GM12878 (cell line): ENCODE data around the gene FCRLB. TPM values are rescaled to one million over a fixed set of nuclear protein-coding genes. Genes with fewer than 3 reads are reported as not detected.

Experiments used
- BACH1 ChIP-seq: fragments of 450-650 bp; IDR thresholded peaks from 2 replicates; pipeline ENCODE4 v1.6.1; 2017; ENCODE audit warnings: mild to moderate bottlenecking, borderline replicate concordance
- BHLHE40 ChIP-seq, 2 experiments: fragments of 450-650 bp in 1 of 2; IDR thresholded peaks; 2 replicates each; pipeline ENCODE4 v1.6.1; 2011 to 2017; ENCODE audit warnings: low read depth in 2 of 2, borderline replicate concordance in 1 of 2, improper control_type of control experiment in 1 of 2, low read length in 1 of 2, mild to moderate bottlenecking in 1 of 2
- CBX3 ChIP-seq: fragments of 200-600 bp; sonication (generic); IDR thresholded peaks from 2 replicates; pipeline ENCODE4 v1.6.1; 2016; ENCODE audit warnings: low read depth, borderline replicate concordance
- E2F8 ChIP-seq: fragments of 450-650 bp; IDR thresholded peaks from 2 replicates; pipeline ENCODE4 v1.6.1; 2018; ENCODE audit warnings: mild to moderate bottlenecking, low read depth, moderate library complexity; ENCODE audit not compliant: partially characterized antibody
- ETV6 ChIP-seq, 2 experiments: fragments of 450-650 bp in 1 of 2; IDR thresholded peaks in 1 of 2; conservative IDR thresholded peaks in 1 of 2; 2 replicates each; pipeline ENCODE4 v1.6.1; 2014; ENCODE audit warnings: antibody characterized with exemption in 1 of 2, borderline replicate concordance in 1 of 2, low read depth in 1 of 2, mild to moderate bottlenecking in 1 of 2, moderate library complexity in 1 of 2
- EZH2 ChIP-seq: IDR thresholded peaks from 2 replicates; pipeline ENCODE4 v1.6.1; 2012; ENCODE audit warnings: low read depth, mild to moderate bottlenecking, control low read depth, inconsistent platforms, low read length, borderline replicate concordance; ENCODE audit not compliant: control insufficient read depth
- IKZF2 ChIP-seq, 2 experiments: fragments of 450-650 bp; IDR thresholded peaks; 2 replicates each; pipeline ENCODE4 v1.6.1; 2017; ENCODE audit warnings: mild to moderate bottlenecking in 2 of 2, moderate library complexity in 2 of 2
- KAT2A ChIP-seq: conservative IDR thresholded peaks from 2 replicates; pipeline ENCODE4 v1.6.1; 2011; ENCODE audit warnings: low read depth, low read length; ENCODE audit not compliant: control insufficient read depth
- ZNF207 ChIP-seq: fragments of 450-650 bp; IDR thresholded peaks from 2 replicates; pipeline ENCODE4 v1.6.1; 2014; ENCODE audit warnings: antibody characterized with exemption, mild to moderate bottlenecking, borderline replicate concordance
- ZNF24 ChIP-seq: fragments of 450-650 bp; IDR thresholded peaks from 2 replicates; pipeline ENCODE4 v1.6.1; 2017; ENCODE audit warnings: antibody characterized with exemption, mild to moderate bottlenecking
- ZZZ3 ChIP-seq: IDR thresholded peaks from 2 replicates; pipeline ENCODE4 v1.6.1; 2011; ENCODE audit warnings: low read depth; ENCODE audit not compliant: control insufficient read depth, insufficient read length
- polyA plus RNA-seq, 11 experiments: library from polyadenylated mRNA; depleted of rRNA in 4 of 11; unstranded in 6 of 11; stranded (reverse) in 5 of 11; fragments of >200 nt; fragmentation: Nextera tagmentation in 4 of 11; fragmentation: Illumina TruSeq in 1 of 11; extraction: Ambion mirVana in 4 of 11; extraction: Trizol in 1 of 11; gene quantifications; 1 replicate in 1 of 11; 2 replicates in 10 of 11; pipeline versions ENCODE4 v1.2.1 to v1.2.3, GENCODE V29; 2011 to 2016; ENCODE audit warnings: inconsistent platforms in 2 of 11, missing spikeins in 2 of 11, low read depth in 1 of 11
- total RNA-seq, 4 experiments: library from RNA; depleted of rRNA in 3 of 4; stranded (reverse); fragments of >200 nt in 3 of 4; fragmentation: Illumina TruSeq in 1 of 4; extraction: Trizol in 1 of 4; gene quantifications; 2 replicates each; pipeline versions ENCODE4 v1.2.1 to v1.2.3, GENCODE V29; 2013 to 2021
- TF ChIP-seq, protein P1 (sequence below): IDR thresholded peaks from 2 replicates; pipeline ENCODE4 v1.6.1; 2012; ENCODE audit warnings: low read depth, low read length, improper control_type of control experiment
- TF ChIP-seq, protein P2 (sequence below): fragments of 450-650 bp; formaldehyde crosslinking; IDR thresholded peaks from 2 replicates; pipeline ENCODE4 v1.4.0; 2022; ENCODE audit warnings: mild to moderate bottlenecking, moderate library complexity

FCRLB gene
- total and polyA plus RNA-seq, 10 of the 15 experiments (the other 5 are each of a cell fraction or from before 2014, with no cell fraction given) = 0.55 to 11.7 (median 5.6) TPM

DNA sequence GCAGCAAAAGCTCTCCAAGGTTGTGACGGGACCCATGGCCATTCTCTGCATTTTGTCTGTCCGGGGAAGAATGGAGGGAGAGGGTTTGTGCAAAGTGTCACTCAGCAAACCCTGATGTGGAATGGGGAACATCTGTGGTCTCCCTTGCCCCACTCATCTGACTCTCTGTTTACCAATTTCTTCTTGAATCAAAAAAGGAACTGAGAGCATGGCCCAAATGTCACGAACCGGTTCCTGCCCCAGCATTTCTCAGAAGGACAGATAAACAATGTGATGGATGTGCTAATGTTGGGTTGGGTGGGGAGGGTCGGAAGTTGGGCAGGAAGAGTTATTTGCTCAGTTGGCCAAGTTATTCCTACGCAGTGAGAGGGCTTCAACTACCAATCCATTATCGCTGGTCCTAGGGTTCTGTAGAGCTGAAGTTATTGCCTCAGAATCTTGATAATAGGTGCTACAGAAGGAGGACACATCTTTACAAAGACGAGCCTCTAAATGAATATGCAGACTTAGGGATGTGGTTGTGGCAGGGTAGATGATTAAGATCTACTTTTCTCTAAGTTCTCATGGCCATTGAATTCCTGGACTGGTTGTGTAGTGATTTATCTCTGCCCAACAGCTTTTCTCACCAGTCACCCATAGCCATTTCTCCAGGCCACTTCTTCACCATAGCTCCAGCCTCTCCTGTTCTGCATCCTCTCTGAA lies 18.7 kb downstream of the FCRLB start (continued):
- TF ChIP-seq E2F8 (no peak), IKZF2 (IDR thresholded peaks at IDR 0.05) (peak; percentile 40 to 42; a peak in 1 of 4 replicates), CBX3 (no peak), ZZZ3 (no peak), BACH1 (peak; percentile 25; the same call in 1 of the 2 replicates), ETV6 (conservative IDR thresholded peaks at IDR 0.05 in 1 of 2, IDR thresholded peaks at IDR 0.05 in 1 of 2; ENCODE audit: borderline replicate concordance in 1 of 2, low read depth in 1 of 2) (peak in 1 of 2 experiments; percentile 40; a peak in 1 of 4 replicates), BHLHE40 (IDR thresholded peaks at IDR 0.05; ENCODE audit: borderline replicate concordance in 1 of 2, low read depth in 2 of 2, low read length in 1 of 2) (no peak), ZNF207 (no peak), EZH2 (no peak), KAT2A (no peak), ZNF24 (no peak)
- TF ChIP-seq, protein P1, sequence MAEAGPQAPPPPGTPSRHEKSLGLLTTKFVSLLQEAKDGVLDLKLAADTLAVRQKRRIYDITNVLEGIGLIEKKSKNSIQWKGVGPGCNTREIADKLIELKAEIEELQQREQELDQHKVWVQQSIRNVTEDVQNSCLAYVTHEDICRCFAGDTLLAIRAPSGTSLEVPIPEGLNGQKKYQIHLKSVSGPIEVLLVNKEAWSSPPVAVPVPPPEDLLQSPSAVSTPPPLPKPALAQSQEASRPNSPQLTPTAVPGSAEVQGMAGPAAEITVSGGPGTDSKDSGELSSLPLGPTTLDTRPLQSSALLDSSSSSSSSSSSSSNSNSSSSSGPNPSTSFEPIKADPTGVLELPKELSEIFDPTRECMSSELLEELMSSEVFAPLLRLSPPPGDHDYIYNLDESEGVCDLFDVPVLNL = no peak
- TF ChIP-seq, protein P2, sequence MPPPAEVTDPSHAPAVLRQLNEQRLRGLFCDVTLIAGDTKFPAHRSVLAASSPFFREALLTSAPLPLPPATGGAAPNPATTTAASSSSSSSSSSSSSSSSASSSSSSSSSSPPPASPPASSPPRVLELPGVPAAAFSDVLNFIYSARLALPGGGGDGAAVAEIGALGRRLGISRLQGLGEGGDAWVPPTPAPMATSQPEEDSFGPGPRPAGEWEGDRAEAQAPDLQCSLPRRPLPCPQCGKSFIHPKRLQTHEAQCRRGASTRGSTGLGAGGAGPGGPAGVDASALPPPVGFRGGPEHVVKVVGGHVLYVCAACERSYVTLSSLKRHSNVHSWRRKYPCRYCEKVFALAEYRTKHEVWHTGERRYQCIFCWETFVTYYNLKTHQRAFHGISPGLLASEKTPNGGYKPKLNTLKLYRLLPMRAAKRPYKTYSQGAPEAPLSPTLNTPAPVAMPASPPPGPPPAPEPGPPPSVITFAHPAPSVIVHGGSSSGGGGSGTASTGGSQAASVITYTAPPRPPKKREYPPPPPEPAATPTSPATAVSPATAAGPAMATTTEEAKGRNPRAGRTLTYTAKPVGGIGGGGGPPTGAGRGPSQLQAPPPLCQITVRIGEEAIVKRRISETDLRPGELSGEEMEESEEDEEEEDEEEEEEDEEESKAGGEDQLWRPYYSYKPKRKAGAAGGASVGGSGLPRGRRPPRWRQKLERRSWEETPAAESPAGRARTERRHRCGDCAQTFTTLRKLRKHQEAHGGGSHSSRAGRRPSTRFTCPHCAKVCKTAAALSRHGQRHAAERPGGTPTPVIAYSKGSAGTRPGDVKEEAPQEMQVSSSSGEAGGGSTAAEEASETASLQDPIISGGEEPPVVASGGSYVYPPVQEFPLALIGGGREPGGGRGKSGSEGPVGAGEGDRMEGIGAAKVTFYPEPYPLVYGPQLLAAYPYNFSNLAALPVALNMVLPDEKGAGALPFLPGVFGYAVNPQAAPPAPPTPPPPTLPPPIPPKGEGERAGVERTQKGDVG (CRISPR knock-in tag) = no peak
